Muscle layer of duodenum (tissue), 2 donors: ENCODE results near the gene PSAP.

Experiments
- H3K27ac ChIP-seq: one replicate; pipeline ENCODE4 v1.7.0; 2013; ENCODE audit warnings: mild to moderate bottlenecking, low read length
- H3K27me3 ChIP-seq: one replicate; pipeline ENCODE4 v1.7.0; 2013; ENCODE audit warnings: low read depth, mild to moderate bottlenecking, control low read depth, low read length
- H3K36me3 ChIP-seq, 2 donors: one replicate each; pipeline ENCODE4 v1.7.0; 2013; ENCODE audit warnings: low read length in 2 of 2, control low read depth in 1 of 2, mild to moderate bottlenecking in 1 of 2; ENCODE audit not compliant: insufficient read depth in 2 of 2, control insufficient read depth in 1 of 2
- H3K4me1 ChIP-seq, 2 donors: one replicate each; pipeline ENCODE4 v1.7.0; 2013; ENCODE audit warnings: low read length in 2 of 2, mild to moderate bottlenecking in 2 of 2, control low read depth in 1 of 2, moderate library complexity in 1 of 2; ENCODE audit not compliant: insufficient read depth in 2 of 2, control insufficient read depth in 1 of 2
- H3K4me3 ChIP-seq, 2 donors: one replicate each; pipeline ENCODE4 v1.7.0; 2013; ENCODE audit warnings: low read length in 2 of 2, low read depth in 1 of 2, mild to moderate bottlenecking in 1 of 2
- H3K9me3 ChIP-seq, 2 donors: one replicate each; pipeline ENCODE4 v1.7.0; 2013; ENCODE audit warnings: low read length in 2 of 2, control low read depth in 1 of 2, mild to moderate bottlenecking in 1 of 2; ENCODE audit not compliant: control insufficient read depth in 1 of 2
- donor health status: healthy.

Gene PSAP

GRCh38 chr10:71850021-71850742, 869 bp downstream of the PSAP start:
- Histone ChIP-seq H3K4me1 (peaks cover 12 to 37% of the 10 kb centered on the region in 2 donors), H3K9me3 (no peaks in the 10 kb centered on the region), H3K36me3 (peaks cover 0 to 3% of the 10 kb centered on the region in 2 donors), H3K27me3 (no peaks in the 10 kb centered on the region), H3K4me3 (peak overlapping the region; percentile 95), H3K27ac (peak overlapping the region; percentile 92)

GRCh38 chr10:71849461-71849908, 1.6 kb downstream of the PSAP start:
- Histone ChIP-seq H3K27ac (peak overlapping the region; percentile 14), H3K4me1 (peaks cover 12 to 37% of the 10 kb centered on the region in 2 donors), H3K36me3 (peaks cover 0 to 3% of the 10 kb centered on the region in 2 donors), H3K27me3 (no peaks in the 10 kb centered on the region), H3K4me3 (peak overlapping the region; percentile 95), H3K9me3 (no peaks in the 10 kb centered on the region)

DNA sequence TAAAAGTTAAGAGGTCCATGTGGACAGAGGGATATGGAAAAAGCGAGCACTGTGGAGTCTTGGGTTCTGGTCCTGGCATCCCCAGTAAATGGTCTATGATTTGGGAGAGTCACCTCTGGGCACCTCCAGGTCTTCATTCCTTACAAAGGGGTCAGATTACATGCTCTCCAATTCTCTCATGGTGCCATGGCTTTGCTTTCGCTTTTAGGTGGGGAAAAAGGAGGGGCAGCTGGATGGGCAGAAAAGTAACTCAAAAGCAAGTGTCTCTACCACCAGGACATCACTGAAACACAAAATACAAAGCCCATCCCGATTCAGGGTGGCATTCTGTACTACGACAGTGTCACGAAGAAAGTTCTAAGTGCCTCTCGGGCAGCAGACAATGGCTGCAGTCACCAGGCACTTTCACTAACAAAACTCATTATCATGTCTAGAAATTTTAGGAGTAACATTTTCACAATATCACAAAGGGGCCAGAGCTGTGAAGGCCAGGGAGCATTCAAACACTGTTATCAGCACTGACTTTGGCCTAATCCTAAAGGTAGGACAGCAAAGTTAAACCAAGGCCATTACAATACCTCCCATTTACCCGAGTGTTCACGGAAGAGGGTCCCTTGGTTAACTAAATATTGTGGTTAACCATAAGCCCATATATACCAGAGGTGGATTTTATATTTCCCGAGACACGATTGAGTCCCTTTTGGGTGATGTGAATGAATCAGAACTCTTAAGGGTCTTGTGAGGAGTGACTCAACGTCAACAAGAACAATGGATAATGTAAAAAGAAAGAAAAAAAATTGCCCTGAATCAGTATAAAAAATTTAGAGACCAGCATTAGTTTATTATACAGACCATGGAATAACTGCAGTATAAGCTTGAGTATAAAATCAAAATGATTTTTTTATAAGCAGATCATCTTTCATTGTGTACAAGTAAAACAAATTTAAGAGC, 2.5 kb downstream of the PSAP start:
- Histone ChIP-seq H3K27ac (peak overlapping the region; percentile 72), H3K9me3 (no peaks in the 10 kb centered on the region), H3K4me3 (peak overlapping the region; percentile 95), H3K4me1 (peaks cover 12 to 43% of the 10 kb centered on the region in 2 donors), H3K27me3 (no peaks in the 10 kb centered on the region), H3K36me3 (peaks cover 0 to 3% of the 10 kb centered on the region in 2 donors)

GRCh38 chr10:71847418-71847817, 3.6 kb downstream of the PSAP start:
- Histone ChIP-seq H3K4me1 (peaks cover 12 to 51% of the 10 kb centered on the region in 2 donors), H3K9me3 (no peaks in the 10 kb centered on the region), H3K4me3 (no peak overlapping the region), H3K36me3 (peaks cover 0 to 3% of the 10 kb centered on the region in 2 donors), H3K27ac (peak overlapping the region; percentile 72), H3K27me3 (no peaks in the 10 kb centered on the region)

DNA sequence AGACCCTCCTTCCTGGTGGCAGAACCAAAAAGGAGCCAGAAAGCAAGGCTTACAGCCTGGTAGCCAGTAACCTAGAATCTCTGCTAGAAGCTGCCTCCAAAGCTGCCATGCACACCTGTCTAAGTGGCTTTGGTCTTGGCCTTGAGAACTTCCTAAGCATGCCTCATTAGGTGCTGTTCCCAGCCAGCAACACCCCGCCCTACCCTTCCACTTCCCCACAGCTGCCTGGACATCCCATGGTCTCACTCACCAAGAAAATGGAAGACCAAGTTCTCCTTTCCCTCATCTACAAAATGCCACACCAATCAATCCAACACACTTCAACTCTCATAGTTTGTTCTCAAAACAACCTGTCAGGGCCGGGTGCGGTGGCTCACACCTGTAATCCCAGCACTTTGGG, 4.2 kb downstream of the PSAP start:
- peaks cover 0 to 3% of the 10 kb centered on the region in 2 donors for H3K36me3 ChIP-seq
- peaks cover 8 to 51% of the 10 kb centered on the region in 2 donors for H3K4me1 ChIP-seq
- H3K27me3 ChIP-seq: no peaks in the 10 kb centered on the region
- no peak overlapping the region for H3K4me3 ChIP-seq
- no peak overlapping the region for H3K27ac ChIP-seq
- no peaks in the 10 kb centered on the region for H3K9me3 ChIP-seq

GRCh38 chr10:71845410-71846405, 5.3 kb downstream of the PSAP start:
- H3K27me3 ChIP-seq: no peaks in the 10 kb centered on the region
- no peak overlapping the region for H3K4me3 ChIP-seq
- no peak overlapping the region for H3K27ac ChIP-seq
- H3K4me1 ChIP-seq: peaks cover 11 to 56% of the 10 kb centered on the region in 2 donors
- H3K36me3 ChIP-seq: peaks cover 0 to under 1% of the 10 kb centered on the region in 2 donors
- H3K9me3 ChIP-seq: no peaks in the 10 kb centered on the region

DNA sequence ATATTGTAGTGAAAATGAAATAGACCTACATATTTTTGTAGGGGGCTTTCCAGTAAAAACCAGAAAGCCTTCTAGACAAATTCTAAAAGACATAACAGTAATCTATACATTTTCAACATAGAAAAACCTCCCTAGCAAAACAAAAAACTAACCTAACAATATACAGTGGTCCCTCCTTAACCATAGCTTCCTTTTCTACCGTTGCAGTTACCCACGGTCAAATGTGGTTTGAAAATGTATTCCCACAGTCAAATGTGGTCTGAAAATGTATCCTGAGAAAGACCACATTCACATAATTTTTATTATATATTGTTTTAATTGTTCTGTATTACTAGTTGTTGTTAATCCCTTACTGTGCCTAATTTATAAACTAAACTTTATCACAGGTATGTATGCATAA, 6.4 kb downstream of the PSAP start:
- peaks cover 14 to 63% of the 10 kb centered on the region in 2 donors for H3K4me1 ChIP-seq
- no peaks in the 10 kb centered on the region for H3K9me3 ChIP-seq
- no peaks in the 10 kb centered on the region for H3K36me3 ChIP-seq
- no peak overlapping the region for H3K4me3 ChIP-seq
- H3K27me3 ChIP-seq: no peaks in the 10 kb centered on the region
- no peak overlapping the region for H3K27ac ChIP-seq

GRCh38 chr10:71844084-71844483, 7.0 kb downstream of the PSAP start:
- no peak overlapping the region for H3K27ac ChIP-seq
- no peaks in the 10 kb centered on the region for H3K27me3 ChIP-seq
- H3K9me3 ChIP-seq: no peaks in the 10 kb centered on the region
- H3K36me3 ChIP-seq: no peaks in the 10 kb centered on the region
- peaks cover 14 to 63% of the 10 kb centered on the region in 2 donors for H3K4me1 ChIP-seq
- H3K4me3 ChIP-seq: no peak overlapping the region

GRCh38 chr10:71842856-71843686, 8.0 kb downstream of the PSAP start:
- peaks cover 0 to 4% of the 10 kb centered on the region in 2 donors for H3K36me3 ChIP-seq
- H3K27me3 ChIP-seq: no peaks in the 10 kb centered on the region
- H3K9me3 ChIP-seq: no peaks in the 10 kb centered on the region
- H3K4me1 ChIP-seq: peaks cover 20 to 63% of the 10 kb centered on the region in 2 donors
- no peak overlapping the region for H3K27ac ChIP-seq
- H3K4me3 ChIP-seq: no peak overlapping the region

DNA sequence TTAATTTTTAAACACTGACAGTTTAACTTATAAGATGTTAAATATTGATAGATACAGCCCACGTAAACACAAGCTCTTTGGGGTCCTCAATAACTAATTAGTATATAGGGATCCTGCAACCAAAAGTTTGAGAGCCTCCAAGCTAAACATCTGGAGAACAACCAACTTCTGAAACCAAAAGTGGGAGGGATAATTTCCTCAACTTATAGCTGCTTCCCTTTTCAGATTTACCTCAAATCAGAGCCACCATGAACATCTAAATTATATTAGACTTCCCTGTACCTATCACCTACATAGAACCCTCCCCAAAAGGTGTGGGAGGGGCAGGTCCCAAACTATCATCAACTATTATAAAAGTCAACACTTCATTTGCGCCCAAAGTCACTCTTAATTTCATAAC, 8.6 kb downstream of the PSAP start:
- Histone ChIP-seq H3K27me3 (no peaks in the 10 kb centered on the region), H3K9me3 (no peaks in the 10 kb centered on the region), H3K4me3 (no peak overlapping the region), H3K36me3 (peaks cover 0 to 6% of the 10 kb centered on the region in 2 donors), H3K27ac (no peak overlapping the region), H3K4me1 (peaks cover 20 to 66% of the 10 kb centered on the region in 2 donors)
